IMR-90 (cell line): Measurements from ENCODE around the gene CRTAP. TPM values are rescaled to one million over a fixed set of nuclear protein-coding genes. Genes with fewer than 3 reads are reported as not detected.

Source experiments
- ATAC-seq: fragments of 200-7000 bp; cut with Tn5 transposase; 2 replicates; pipeline ENCODE4 v1.9.1; 2020; ENCODE audit warnings: low read depth, mild to moderate bottlenecking, moderate library complexity
- BruUV-seq: library from RNA; stranded (reverse); fragments of 400-500 nt; replicated peaks from 2 replicates; lab custom pipeline; 2021; lab: Mats Ljungman, UMichigan
- CTCF ChIA-PET: fragments of 300-600 bp; formaldehyde crosslinking; extraction: SDS; loops from one replicate; lab custom pipeline; 2021; ENCODE audit warnings: antibody characterized with exemption; lab: Yijun Ruan, JAX
- POLR2A ChIA-PET: fragments of 300-600 bp; sonication (Branson Sonifier 250); formaldehyde crosslinking; loops from one replicate; lab custom pipeline; 2022; ENCODE audit warnings: antibody characterized with exemption; ENCODE audit not compliant: unreplicated experiment; lab: Charles Lee
- DNase-seq: peaks from one replicate; pipeline ENCODE4 v3.0.0; 2013
- H2AFZ ChIP-seq: replicated peaks from 2 replicates; pipeline ENCODE3; 2013; ENCODE audit warnings: low read length, mild to moderate bottlenecking; ENCODE audit not compliant: poor library complexity
- H2AK5ac ChIP-seq: 2 replicates; pipeline ENCODE4 v1.6.1; 2013; ENCODE audit warnings: low read depth, low read length, inconsistent platforms
- H2AK9ac ChIP-seq: replicated peaks from 2 replicates; pipeline ENCODE3; 2013; ENCODE audit warnings: mild to moderate bottlenecking, low read depth, low read length, moderate library complexity; ENCODE audit not compliant: poor library complexity
- H2BK120ac ChIP-seq: 2 replicates; pipeline ENCODE4 v1.6.1; 2013; ENCODE audit warnings: low read depth, low read length, inconsistent platforms
- H2BK15ac ChIP-seq: 3 replicates; pipeline ENCODE4 v1.6.1; 2013; ENCODE audit warnings: low read depth, low read length, inconsistent platforms
- H2BK20ac ChIP-seq: 2 replicates; pipeline ENCODE4 v1.6.1; 2013; ENCODE audit warnings: low read depth, mild to moderate bottlenecking, inconsistent platforms, low read length, moderate library complexity
- H2BK5ac ChIP-seq: 2 replicates; pipeline ENCODE4 v1.6.1; 2013; ENCODE audit warnings: mild to moderate bottlenecking, low read depth, low read length, inconsistent platforms; ENCODE audit not compliant: poor library complexity, severe bottlenecking
- H3K14ac ChIP-seq: replicated peaks from 2 replicates; pipeline ENCODE4 v1.6.1; 2013; ENCODE audit warnings: low read depth, low read length, inconsistent platforms
- H3K18ac ChIP-seq: 2 replicates; pipeline ENCODE4 v1.6.1; 2013; ENCODE audit warnings: low read depth, low read length, control low read depth
- H3K23ac ChIP-seq: 2 replicates; pipeline ENCODE4 v1.6.1; 2013; ENCODE audit warnings: low read depth, low read length, inconsistent platforms
- H3K27ac ChIP-seq: 2 replicates; pipeline ENCODE4 v1.5.1; 2013; ENCODE audit warnings: mild to moderate bottlenecking, control low read depth, low read length; ENCODE audit not compliant: insufficient read depth
- H3K27me3 ChIP-seq: 2 replicates; pipeline ENCODE4 v1.6.1; 2013; ENCODE audit warnings: low read length; ENCODE audit not compliant: control insufficient read depth, insufficient read depth
- H3K36me3 ChIP-seq: 2 replicates; pipeline ENCODE4 v1.6.1; 2013; ENCODE audit warnings: low read length, mixed read lengths; ENCODE audit not compliant: control insufficient read depth, insufficient read depth
- H3K4ac ChIP-seq: 2 replicates; pipeline ENCODE4 v1.6.1; 2013; ENCODE audit warnings: low read depth, low read length, inconsistent platforms
- H3K4me1 ChIP-seq: 2 replicates; pipeline ENCODE4 v1.6.1; 2013; ENCODE audit warnings: low read length, mixed read lengths; ENCODE audit not compliant: control insufficient read depth, insufficient read depth
- H3K4me2 ChIP-seq: 2 replicates; pipeline ENCODE4 v1.6.1; 2013; ENCODE audit warnings: low read depth, mild to moderate bottlenecking, control low read depth, low read length, moderate library complexity
- H3K4me3 ChIP-seq: 2 replicates; pipeline ENCODE4 v1.5.1; 2013; ENCODE audit warnings: low read depth, mild to moderate bottlenecking, control low read depth, low read length, moderate library complexity; ENCODE audit not compliant: insufficient read depth
- H3K56ac ChIP-seq: 2 replicates; pipeline ENCODE4 v1.6.1; 2013; ENCODE audit warnings: low read length, inconsistent platforms; ENCODE audit not compliant: insufficient read depth; ENCODE audit errors: extremely low read depth
- H3K79me1 ChIP-seq, 2 experiments: 2 replicates each; pipeline ENCODE4 v1.6.1; 2013; ENCODE audit warnings: low read length in 2 of 2, inconsistent platforms in 1 of 2, low read depth in 1 of 2
- H3K9ac ChIP-seq: 2 replicates; pipeline ENCODE4 v1.6.1; 2013; ENCODE audit warnings: low read depth, low read length, control low read depth
- H3K9me1 ChIP-seq: 2 replicates; pipeline ENCODE4 v1.6.1; 2013; ENCODE audit warnings: low read length, inconsistent platforms; ENCODE audit not compliant: insufficient read depth
- H3K9me3 ChIP-seq: 2 replicates; pipeline ENCODE4 v1.6.1; 2013; ENCODE audit warnings: low read length; ENCODE audit not compliant: control insufficient read depth, insufficient read depth
- H4K20me1 ChIP-seq: 2 replicates; pipeline ENCODE4 v1.6.1; 2013; ENCODE audit warnings: low read length, inconsistent platforms; ENCODE audit not compliant: insufficient read depth
- H4K5ac ChIP-seq: 2 replicates; pipeline ENCODE4 v1.6.1; 2013; ENCODE audit warnings: mild to moderate bottlenecking, low read depth, low read length, control low read depth
- H4K8ac ChIP-seq, 2 experiments: 2 replicates each; pipeline ENCODE4 v1.6.1; 2013; ENCODE audit warnings: low read depth in 2 of 2, low read length in 2 of 2, control low read depth in 1 of 2, inconsistent platforms in 1 of 2
- H4K91ac ChIP-seq: 2 replicates; pipeline ENCODE4 v1.6.1; 2013; ENCODE audit warnings: low read depth, low read length, inconsistent platforms; ENCODE audit not compliant: insufficient read depth
- BHLHE40 ChIP-seq: fragments of 150-350 bp; IDR thresholded peaks from 2 replicates; pipeline ENCODE4 v1.6.1; 2016; ENCODE audit warnings: mild to moderate bottlenecking, low read depth, low read length
- CHD1 ChIP-seq: IDR thresholded peaks from 2 replicates; pipeline ENCODE4 v1.6.1; 2012; ENCODE audit warnings: low read depth, low read length, improper control_type of control experiment
- ELK1 ChIP-seq: fragments of 150-350 bp; IDR thresholded peaks from 2 replicates; pipeline ENCODE4 v1.6.1; 2016; ENCODE audit warnings: low read depth, mild to moderate bottlenecking, low read length, moderate library complexity, borderline replicate concordance
- FOS ChIP-seq: fragments of 150-350 bp; IDR thresholded peaks from 2 replicates; pipeline ENCODE4 v1.6.1; 2016; ENCODE audit warnings: low read depth, low read length
- MAFK ChIP-seq: IDR thresholded peaks from 2 replicates; pipeline ENCODE4 v1.6.1; 2012; ENCODE audit warnings: low read depth, low read length, improper control_type of control experiment
- MXI1 ChIP-seq: IDR thresholded peaks from 2 replicates; pipeline ENCODE4 v1.6.1; 2012; ENCODE audit warnings: low read depth, mild to moderate bottlenecking, low read length, moderate library complexity, borderline replicate concordance
- NFE2L2 ChIP-seq: fragments of 150-350 bp; IDR thresholded peaks from 2 replicates; pipeline ENCODE4 v1.6.1; 2016; ENCODE audit warnings: low read depth, mild to moderate bottlenecking, low read length
- POLR2A ChIP-seq: IDR thresholded peaks from 2 replicates; pipeline ENCODE4 v1.6.1; 2012; ENCODE audit warnings: mild to moderate bottlenecking, low read depth, low read length
- RAD21 ChIP-seq: IDR thresholded peaks from 2 replicates; pipeline ENCODE4 v1.6.1; 2012; ENCODE audit warnings: low read length, improper control_type of control experiment
- RFX5 ChIP-seq: IDR thresholded peaks from 2 replicates; pipeline ENCODE4 v1.8.0; 2012; ENCODE audit warnings: low read depth, mild to moderate bottlenecking, low read length, moderate library complexity
- SMC3 ChIP-seq: fragments of 150-350 bp; IDR thresholded peaks from 2 replicates; pipeline ENCODE4 v1.6.1; 2016; ENCODE audit warnings: low read depth, mild to moderate bottlenecking, antibody characterized with exemption, low read length, moderate library complexity
- WGBS, 2 experiments: methylation state at CpG; one replicate each; pipeline versions ENCODE4 v1.1.5 to v1.1.7; 2013; ENCODE audit warnings: missing lambda C conversion rate in 2 of 2; ENCODE audit not compliant: insufficient read length in 1 of 2; ENCODE audit errors: extremely low coverage in 2 of 2; 5-methylcytosine and 5-hydroxymethylcytosine counted together
- dilution Hi-C: fragments of 300-500 bp; cut with HindIII; formaldehyde crosslinking; loops from one replicate; pipeline ENCODE4 v1.14.3; 2018; ENCODE audit warnings: low sequenced_read_pairs; ENCODE audit not compliant: unreplicated experiment
- in situ Hi-C: fragments of 300-500 bp; cut with MboI; formaldehyde crosslinking; loops from 3 replicates; pipeline ENCODE4 v1.14.3; 2019; ENCODE audit warnings: low sequenced_read_pairs, inconsistent platforms, mixed read lengths
- intact Hi-C: fragments of 100-400 bp; cut with micrococcal nuclease; formaldehyde crosslinking; loops from 2 replicates; pipeline ENCODE4 v1.10.0; 2022
- polyA plus RNA-seq, 3 experiments: library from polyadenylated mRNA; depleted of rRNA; stranded (reverse); fragments of >200 nt; gene quantifications; 2 replicates each; pipeline ENCODE4 v1.2.3, GENCODE V29; 2012; ENCODE audit warnings: low replicate concordance in 1 of 3
- total RNA-seq: library from RNA; depleted of rRNA; stranded (reverse); fragments of >200 nt; gene quantifications from 2 replicates; pipeline ENCODE4 v1.2.3, GENCODE V29; 2012
- TF ChIP-seq, protein P1 (sequence below): conservative IDR thresholded peaks from 2 replicates; pipeline ENCODE4 v1.5.1; 2012; ENCODE audit warnings: mild to moderate bottlenecking, low read depth, low read length, improper control_type of control experiment

CRTAP gene
- total and polyA plus RNA-seq, 2 of the 4 experiments (the other 2 are of a cell fraction) = 108 to 205 TPM

DNA sequence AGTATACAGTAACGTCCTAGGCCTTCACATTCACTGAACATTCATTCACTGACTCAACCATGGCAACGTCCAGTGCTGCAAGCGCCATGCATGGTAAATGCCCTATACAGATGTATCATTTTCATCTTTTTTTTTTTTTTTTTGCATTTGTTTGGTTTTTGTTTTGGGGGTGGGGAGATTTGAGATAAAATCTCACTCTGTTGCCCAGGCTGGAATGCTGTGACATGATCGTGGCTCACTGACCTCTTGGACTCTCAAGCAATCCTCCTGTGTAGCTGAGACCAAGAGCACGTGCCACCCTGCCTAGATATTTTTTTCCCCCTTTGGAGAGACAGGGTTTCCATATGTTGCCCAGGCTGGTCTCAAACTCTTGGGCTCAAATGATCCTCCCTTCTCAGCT is 67.4 kb downstream of the CRTAP start:
- in situ Hi-C loops (no loop called here), dilution Hi-C loops (no loop called here), intact Hi-C loops (no loop called here)
- TF ChIP-seq BHLHE40 (no peak), ELK1 (no peak), CHD1 (no peak), NFE2L2 (no peak), RAD21 (no peak), MAFK (no peak), POLR2A (no peak), FOS (no peak), MXI1 (no peak), SMC3 (no peak), RFX5 (no peak)
- TF ChIP-seq, protein P1, sequence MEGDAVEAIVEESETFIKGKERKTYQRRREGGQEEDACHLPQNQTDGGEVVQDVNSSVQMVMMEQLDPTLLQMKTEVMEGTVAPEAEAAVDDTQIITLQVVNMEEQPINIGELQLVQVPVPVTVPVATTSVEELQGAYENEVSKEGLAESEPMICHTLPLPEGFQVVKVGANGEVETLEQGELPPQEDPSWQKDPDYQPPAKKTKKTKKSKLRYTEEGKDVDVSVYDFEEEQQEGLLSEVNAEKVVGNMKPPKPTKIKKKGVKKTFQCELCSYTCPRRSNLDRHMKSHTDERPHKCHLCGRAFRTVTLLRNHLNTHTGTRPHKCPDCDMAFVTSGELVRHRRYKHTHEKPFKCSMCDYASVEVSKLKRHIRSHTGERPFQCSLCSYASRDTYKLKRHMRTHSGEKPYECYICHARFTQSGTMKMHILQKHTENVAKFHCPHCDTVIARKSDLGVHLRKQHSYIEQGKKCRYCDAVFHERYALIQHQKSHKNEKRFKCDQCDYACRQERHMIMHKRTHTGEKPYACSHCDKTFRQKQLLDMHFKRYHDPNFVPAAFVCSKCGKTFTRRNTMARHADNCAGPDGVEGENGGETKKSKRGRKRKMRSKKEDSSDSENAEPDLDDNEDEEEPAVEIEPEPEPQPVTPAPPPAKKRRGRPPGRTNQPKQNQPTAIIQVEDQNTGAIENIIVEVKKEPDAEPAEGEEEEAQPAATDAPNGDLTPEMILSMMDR = no peak
- no peak overlapping the region for H2BK20ac ChIP-seq
- no peak overlapping the region for H2BK15ac ChIP-seq
- no peak overlapping the region for H2AFZ ChIP-seq
- no peak overlapping the region for H4K8ac ChIP-seq
- H3K27ac ChIP-seq = no peak overlapping the region
- H3K14ac ChIP-seq = no peak overlapping the region
- DNase-seq (no peak), ATAC-seq (no peak)
- no peak overlapping the region for H3K18ac ChIP-seq
- H4K91ac ChIP-seq = no peak overlapping the region
- H4K20me1 ChIP-seq = no peaks in the 10 kb centered on the region
- H3K9me3 ChIP-seq = no peaks in the 10 kb centered on the region
- no peaks in the 10 kb centered on the region for H3K79me1 ChIP-seq
- no peak overlapping the region for H2BK120ac ChIP-seq
- no peaks in the 10 kb centered on the region for H3K36me3 ChIP-seq
- H3K4me3 ChIP-seq = no peak overlapping the region
- H2BK5ac ChIP-seq = no peak overlapping the region
- H3K23ac ChIP-seq = no peak overlapping the region
- H4K5ac ChIP-seq = no peak overlapping the region
- no peaks in the 10 kb centered on the region for H3K9me1 ChIP-seq
- H3K9ac ChIP-seq = no peak overlapping the region
- H3K27me3 ChIP-seq = no peaks in the 10 kb centered on the region
- no peak overlapping the region for H2AK5ac ChIP-seq
- H2AK9ac ChIP-seq = no peak overlapping the region
- ChIA-PET POLR2A (no interaction called here), CTCF (interaction anchor here (2.1 kb wide), 1 partner anchor 17 kb away, joined by 4 read pairs; no protein-coding TSS in a partner anchor)
- WGBS, 2 experiments = no CpG with 5 or more reads among the region's 5 CpGs
- H3K4me1 ChIP-seq = no peaks in the 10 kb centered on the region
- H3K56ac ChIP-seq = no peak overlapping the region
- no peak overlapping the region for H3K4ac ChIP-seq
- no TSS peak for BruUV-seq
- H3K4me2 ChIP-seq = no peak overlapping the region
